Measurements from ENCODE around the gene SYNDIG1.

The SYNDIG1 gene

GRCh38 chr20:24701027-24701426 is 231.6 kb downstream of the SYNDIG1 start:
- DNase-seq (ENCODE audit: extremely low spot score): no peak
- CTCF ChIA-PET: no interaction called here
- POLR2A ChIA-PET: no interaction called here
- TF ChIP-seq ARNT (IDR thresholded peaks at IDR 0.05): no peak
- no peak for TF ChIP-seq PKNOX1 (IDR thresholded peaks at IDR 0.05)
- no peak for TF ChIP-seq SUZ12 (IDR thresholded peaks at IDR 0.05)
- TF ChIP-seq CTBP1 (IDR thresholded peaks at IDR 0.05; ENCODE audit: borderline replicate concordance): no peak
- no peak for TF ChIP-seq BHLHE40 (IDR thresholded peaks at IDR 0.05; ENCODE audit: borderline replicate concordance)
- TF ChIP-seq SP1 (IDR thresholded peaks at IDR 0.05): no peak
- TF ChIP-seq L3MBTL2 (conservative IDR thresholded peaks at IDR 0.05): no peak
- TF ChIP-seq FOXK2 (IDR thresholded peaks at IDR 0.05): no peak
- TF ChIP-seq HDGF (IDR thresholded peaks at IDR 0.05; ENCODE audit: borderline replicate concordance): no peak
- TF ChIP-seq FOXA1 (IDR thresholded peaks at IDR 0.05): no peak
- TF ChIP-seq ELF4 (IDR thresholded peaks at IDR 0.05): no peak
- TF ChIP-seq ZNF384 (IDR thresholded peaks at IDR 0.05): no peak
- no peak for TF ChIP-seq TARDBP (IDR thresholded peaks at IDR 0.05)
- TF ChIP-seq FOXM1 (IDR thresholded peaks at IDR 0.05; ENCODE audit: borderline replicate concordance): no peak

GRCh38 chr20:24701668-24702067 is 232.2 kb downstream of the SYNDIG1 start:
- TF ChIP-seq CTBP1 (IDR thresholded peaks at IDR 0.05; ENCODE audit: borderline replicate concordance): no peak
- no peak for TF ChIP-seq TARDBP (IDR thresholded peaks at IDR 0.05)
- no peak for TF ChIP-seq ZNF384 (IDR thresholded peaks at IDR 0.05)
- TF ChIP-seq BHLHE40 (IDR thresholded peaks at IDR 0.05; ENCODE audit: borderline replicate concordance): no peak
- TF ChIP-seq FOXM1 (IDR thresholded peaks at IDR 0.05; ENCODE audit: borderline replicate concordance): no peak
- no peak for TF ChIP-seq ELF4 (IDR thresholded peaks at IDR 0.05)
- DNase-seq (ENCODE audit: extremely low spot score): no peak
- CTCF ChIA-PET: no interaction called here
- POLR2A ChIA-PET: no interaction called here

GRCh38 chr20:24702501-24703283 is 233.3 kb downstream of the SYNDIG1 start:
- ChIA-PET CTCF (no interaction called here), POLR2A (no interaction called here)
- TF ChIP-seq HDGF (IDR thresholded peaks at IDR 0.05; ENCODE audit: borderline replicate concordance) (no peak), L3MBTL2 (conservative IDR thresholded peaks at IDR 0.05) (no peak), FOXM1 (IDR thresholded peaks at IDR 0.05; ENCODE audit: borderline replicate concordance) (no peak), LEF1 (IDR thresholded peaks at IDR 0.05; ENCODE audit: borderline replicate concordance) (no peak), SUZ12 (IDR thresholded peaks at IDR 0.05) (no peak), SP1 (IDR thresholded peaks at IDR 0.05) (no peak), PKNOX1 (IDR thresholded peaks at IDR 0.05) (no peak), TARDBP (IDR thresholded peaks at IDR 0.05) (no peak), FOXK2 (IDR thresholded peaks at IDR 0.05) (no peak), ARNT (IDR thresholded peaks at IDR 0.05) (no peak), CTBP1 (IDR thresholded peaks at IDR 0.05; ENCODE audit: borderline replicate concordance) (no peak)
- no peak for DNase-seq (ENCODE audit: extremely low spot score)

GRCh38 chr20:24703284-24703610 is 233.8 kb downstream of the SYNDIG1 start:
- TF ChIP-seq BHLHE40 (IDR thresholded peaks at IDR 0.05; ENCODE audit: borderline replicate concordance): no peak
- TF ChIP-seq L3MBTL2 (conservative IDR thresholded peaks at IDR 0.05): no peak
- no peak for TF ChIP-seq FOXM1 (IDR thresholded peaks at IDR 0.05; ENCODE audit: borderline replicate concordance)
- TF ChIP-seq ZNF384 (IDR thresholded peaks at IDR 0.05): no peak
- TF ChIP-seq NFRKB (IDR thresholded peaks at IDR 0.05): no peak
- no peak for TF ChIP-seq FOXK2 (IDR thresholded peaks at IDR 0.05)
- TF ChIP-seq LEF1 (IDR thresholded peaks at IDR 0.05; ENCODE audit: borderline replicate concordance): no peak
- TF ChIP-seq SUZ12 (IDR thresholded peaks at IDR 0.05): no peak
- no peak for TF ChIP-seq CTBP1 (IDR thresholded peaks at IDR 0.05; ENCODE audit: borderline replicate concordance)
- no peak for TF ChIP-seq ELF4 (IDR thresholded peaks at IDR 0.05)
- CTCF ChIA-PET: no interaction called here
- POLR2A ChIA-PET: no interaction called here
- DNase-seq (ENCODE audit: extremely low spot score): no peak

GRCh38 chr20:24704899-24705298 is 235.5 kb downstream of the SYNDIG1 start:
- no peak for DNase-seq (ENCODE audit: extremely low spot score)
- CTCF ChIA-PET: no interaction called here
- TF ChIP-seq SUZ12 (IDR thresholded peaks at IDR 0.05) (no peak), FOXA1 (IDR thresholded peaks at IDR 0.05) (no peak), L3MBTL2 (conservative IDR thresholded peaks at IDR 0.05) (no peak), PKNOX1 (IDR thresholded peaks at IDR 0.05) (no peak), ARNT (IDR thresholded peaks at IDR 0.05) (no peak), HDGF (IDR thresholded peaks at IDR 0.05; ENCODE audit: borderline replicate concordance) (no peak), BHLHE40 (IDR thresholded peaks at IDR 0.05; ENCODE audit: borderline replicate concordance) (no peak), ZNF384 (IDR thresholded peaks at IDR 0.05) (no peak), CTBP1 (IDR thresholded peaks at IDR 0.05; ENCODE audit: borderline replicate concordance) (no peak), SP1 (IDR thresholded peaks at IDR 0.05) (no peak), ELF4 (IDR thresholded peaks at IDR 0.05) (no peak)

GRCh38 chr20:24705486-24705885 is 236.1 kb downstream of the SYNDIG1 start:
- no peak for DNase-seq (ENCODE audit: extremely low spot score)
- ChIA-PET POLR2A (no interaction called here), CTCF (no interaction called here)
- TF ChIP-seq HDGF (IDR thresholded peaks at IDR 0.05; ENCODE audit: borderline replicate concordance): no peak
- no peak for TF ChIP-seq LEF1 (IDR thresholded peaks at IDR 0.05; ENCODE audit: borderline replicate concordance)
- TF ChIP-seq FOXK2 (IDR thresholded peaks at IDR 0.05): no peak
- no peak for TF ChIP-seq SUZ12 (IDR thresholded peaks at IDR 0.05)
- no peak for TF ChIP-seq NFRKB (IDR thresholded peaks at IDR 0.05)
- TF ChIP-seq L3MBTL2 (conservative IDR thresholded peaks at IDR 0.05): no peak

More at GRCh38 chr20:24704899-24705298, 235.5 kb downstream of the SYNDIG1 start:
- POLR2A ChIA-PET: no interaction called here
